ENCODE data around the gene CHST11.

Gene CHST11

GRCh38 chr12:104652910-104653309, 196.2 kb downstream of the CHST11 start:
- no peak for DNase-seq (ENCODE audit: low read depth in 2 of 2)

- no peak for DNase-seq (ENCODE audit: low read depth in 2 of 2)
These were observed 197.2 kb downstream of the CHST11 start for GRCh38 chr12:104653730-104654664.

GRCh38 chr12:104654665-104655609, 198.2 kb downstream of the CHST11 start:
- DNase-seq (ENCODE audit: low read depth in 2 of 2), result no peak

GRCh38 chr12:104656383-104656782, 199.6 kb downstream of the CHST11 start:
- DNase-seq (ENCODE audit: low read depth in 2 of 2), result no peak

GRCh38 chr12:104656921-104657320, 200.2 kb downstream of the CHST11 start:
- DNase-seq (ENCODE audit: low read depth in 2 of 2), result no peak

GRCh38 chr12:104657726-104658484, 201.2 kb downstream of the CHST11 start:
- no peak for DNase-seq (ENCODE audit: low read depth in 2 of 2)

GRCh38 chr12:104659058-104659457, 202.3 kb downstream of the CHST11 start:
- DNase-seq (ENCODE audit: low read depth in 2 of 2), result no peak

GRCh38 chr12:104662203-104662602, 205.5 kb downstream of the CHST11 start:
- DNase-seq (ENCODE audit: low read depth in 2 of 2), result no peak

GRCh38 chr12:104662908-104663307, 206.2 kb downstream of the CHST11 start:
- DNase-seq (ENCODE audit: low read depth in 2 of 2), result no peak

GRCh38 chr12:104664351-104664750, 207.6 kb downstream of the CHST11 start:
- no peak for DNase-seq (ENCODE audit: low read depth in 2 of 2)

- DNase-seq (ENCODE audit: low read depth in 2 of 2), result no peak
These were observed 208.5 kb downstream of the CHST11 start for GRCh38 chr12:104665296-104665695.

GRCh38 chr12:104667139-104667538, 210.4 kb downstream of the CHST11 start:
- DNase-seq (ENCODE audit: low read depth in 2 of 2), result no peak

- no peak for DNase-seq (ENCODE audit: low read depth in 2 of 2)
These were observed 211.5 kb downstream of the CHST11 start for GRCh38 chr12:104668274-104668718.

GRCh38 chr12:104669089-104669721, 212.5 kb downstream of the CHST11 start:
- no peak for DNase-seq (ENCODE audit: low read depth in 2 of 2)

GRCh38 chr12:104669851-104670337, 213.1 kb downstream of the CHST11 start:
- DNase-seq (ENCODE audit: low read depth in 2 of 2), result no peak

GRCh38 chr12:104670439-104671408, 214.0 kb downstream of the CHST11 start:
- no peak for DNase-seq (ENCODE audit: low read depth in 2 of 2)

- DNase-seq (ENCODE audit: low read depth in 2 of 2), result peak; percentile 81 to 85
These were observed 214.8 kb downstream of the CHST11 start for GRCh38 chr12:104671409-104672095.

- no peak for DNase-seq (ENCODE audit: low read depth in 2 of 2)
These were observed 215.3 kb downstream of the CHST11 start for GRCh38 chr12:104672096-104672445.
